Upper lobe of right lung (tissue), 1 donor: ENCODE data around the gene ALPP. TPM values are rescaled to one million over a fixed set of nuclear protein-coding genes. Genes with fewer than 3 reads are reported as not detected.
A peak's percentile ranks its signal among the peaks of the same experiment; 100 is the strongest.

Experiments
- ATAC-seq: fragments of 200-7000 bp; cut with Tn5 transposase; one replicate; pipeline ENCODE4 v1.9.1; 2020; ENCODE audit warnings: mild to moderate bottlenecking, moderate library complexity
- DNase-seq: peaks from one replicate; pipeline ENCODE4 v3.0.0-alpha.2; 2020
- H3K27ac ChIP-seq: fragments of 200-600 bp; one replicate; pipeline ENCODE4 v1.8.0; 2022
- H3K27me3 ChIP-seq: fragments of 200-600 bp; one replicate; pipeline ENCODE4 v1.8.0; 2022; ENCODE audit warnings: mild to moderate bottlenecking
- H3K36me3 ChIP-seq: fragments of 200-600 bp; one replicate; pipeline ENCODE4 v1.8.0; 2022
- H3K4me1 ChIP-seq: fragments of 200-600 bp; one replicate; pipeline ENCODE4 v1.8.0; 2022
- H3K4me3 ChIP-seq: fragments of 200-600 bp; one replicate; pipeline ENCODE4 v1.8.0; 2022; ENCODE audit warnings: mild to moderate bottlenecking
- H3K9me3 ChIP-seq: fragments of 200-600 bp; one replicate; pipeline ENCODE4 v1.8.0; 2022
- CTCF ChIP-seq: fragments of 200-600 bp; IDR thresholded peaks from one replicate; pipeline ENCODE4 v1.8.0; 2022; ENCODE audit warnings: antibody characterized with exemption
- intact Hi-C: fragments of 100-400 bp; cut with DNase I; formaldehyde crosslinking; loops from one replicate; pipeline ENCODE4 v1.11.0; 2022
- total RNA-seq: library from RNA; stranded (reverse); fragmentation: NEBNext Ultra II Directional; extraction: Animal tissue kit (Norgen Biotek cat#: 25700); gene quantifications from one replicate; pipeline ENCODE4 v1.2.1, GENCODE V29; 2021
- donor health status: DM: no; HTN: yes; CAD: no; lungs with severe emphysema.

Gene ALPP
- total RNA-seq, 1 donor from 2014 or later, result 9.5 TPM

- TF ChIP-seq CTCF, result no peak
- no peak overlapping the region for H3K4me3 ChIP-seq
- H3K27ac ChIP-seq, result no peak overlapping the region
- H3K9me3 ChIP-seq, result no peaks in the 10 kb centered on the region
- peaks cover 33% of the 10 kb centered on the region for H3K27me3 ChIP-seq
- no peaks in the 10 kb centered on the region for H3K36me3 ChIP-seq
- DNase-seq, result no peak
- no peaks in the 10 kb centered on the region for H3K4me1 ChIP-seq
- intact Hi-C loops, result no loop called here
- ATAC-seq, result no peak
Observed at GRCh38 chr2:232412986-232413385, 34.4 kb downstream of the ALPP start.

GRCh38 chr2:232415138-232415690, 36.7 kb downstream of the ALPP start:
- Histone ChIP-seq H3K36me3 (no peaks in the 10 kb centered on the region), H3K27ac (no peak overlapping the region), H3K4me3 (no peak overlapping the region), H3K27me3 (peaks cover 55% of the 10 kb centered on the region), H3K9me3 (no peaks in the 10 kb centered on the region), H3K4me1 (no peaks in the 10 kb centered on the region)
- ATAC-seq (no peak), DNase-seq (peak; percentile 26)
- intact Hi-C loops, result no loop called here
- no peak for TF ChIP-seq CTCF

GRCh38 chr2:232415736-232416520, 37.4 kb downstream of the ALPP start:
- Histone ChIP-seq H3K4me3 (no peak overlapping the region), H3K27me3 (peaks cover 62% of the 10 kb centered on the region), H3K9me3 (no peaks in the 10 kb centered on the region), H3K4me1 (no peaks in the 10 kb centered on the region), H3K27ac (no peak overlapping the region), H3K36me3 (no peaks in the 10 kb centered on the region)
- peak; percentile 46 for DNase-seq
- no peak for ATAC-seq
- intact Hi-C loops, result no loop called here
- TF ChIP-seq CTCF, result no peak

GRCh38 chr2:232416521-232417470, 38.2 kb downstream of the ALPP start:
- TF ChIP-seq CTCF, result no peak
- H3K9me3 ChIP-seq, result no peaks in the 10 kb centered on the region
- H3K36me3 ChIP-seq, result no peaks in the 10 kb centered on the region
- no peak overlapping the region for H3K4me3 ChIP-seq
- H3K27ac ChIP-seq, result no peak overlapping the region
- intact Hi-C loops, result no loop called here
- no peaks in the 10 kb centered on the region for H3K4me1 ChIP-seq
- H3K27me3 ChIP-seq, result peaks cover 71% of the 10 kb centered on the region
- no peak for ATAC-seq
- peak; percentile 58 for DNase-seq

GRCh38 chr2:232417489-232417888, 38.9 kb downstream of the ALPP start:
- Histone ChIP-seq H3K36me3 (no peaks in the 10 kb centered on the region), H3K27me3 (peaks cover 78% of the 10 kb centered on the region), H3K9me3 (no peaks in the 10 kb centered on the region), H3K4me1 (no peaks in the 10 kb centered on the region), H3K4me3 (no peak overlapping the region), H3K27ac (no peak overlapping the region)
- no peak for TF ChIP-seq CTCF
- ATAC-seq (no peak), DNase-seq (peak; percentile 20)
- intact Hi-C loops, result no loop called here
